ENCODE data around the gene NPAP1. TPM values are rescaled to one million over a fixed set of nuclear protein-coding genes. Genes with fewer than 3 reads are reported as not detected.

Gene NPAP1
- total RNA-seq, 4 donors from 2014 or later: not detected

DNA sequence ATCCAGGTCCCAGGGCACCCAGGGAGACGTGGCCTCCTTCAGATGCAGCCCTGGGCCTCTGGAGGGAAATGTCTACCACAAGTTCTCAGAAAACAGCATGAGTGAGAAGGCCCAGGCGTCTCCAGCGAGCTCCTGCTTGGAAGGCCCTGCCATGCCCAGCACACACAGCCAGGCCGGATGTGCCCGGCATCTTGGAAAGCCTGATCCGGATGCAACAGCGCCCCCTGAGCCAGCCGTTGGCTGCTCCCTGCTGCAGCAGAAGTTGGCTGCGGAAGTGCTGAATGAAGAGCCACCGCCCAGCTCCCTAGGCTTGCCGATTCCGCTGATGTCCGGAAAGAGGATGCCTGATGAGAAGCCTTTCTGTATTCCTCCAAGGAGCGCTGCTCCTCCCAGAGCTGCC lies 856 bp downstream of the NPAP1 start:
- TF ChIP-seq, protein P1, sequence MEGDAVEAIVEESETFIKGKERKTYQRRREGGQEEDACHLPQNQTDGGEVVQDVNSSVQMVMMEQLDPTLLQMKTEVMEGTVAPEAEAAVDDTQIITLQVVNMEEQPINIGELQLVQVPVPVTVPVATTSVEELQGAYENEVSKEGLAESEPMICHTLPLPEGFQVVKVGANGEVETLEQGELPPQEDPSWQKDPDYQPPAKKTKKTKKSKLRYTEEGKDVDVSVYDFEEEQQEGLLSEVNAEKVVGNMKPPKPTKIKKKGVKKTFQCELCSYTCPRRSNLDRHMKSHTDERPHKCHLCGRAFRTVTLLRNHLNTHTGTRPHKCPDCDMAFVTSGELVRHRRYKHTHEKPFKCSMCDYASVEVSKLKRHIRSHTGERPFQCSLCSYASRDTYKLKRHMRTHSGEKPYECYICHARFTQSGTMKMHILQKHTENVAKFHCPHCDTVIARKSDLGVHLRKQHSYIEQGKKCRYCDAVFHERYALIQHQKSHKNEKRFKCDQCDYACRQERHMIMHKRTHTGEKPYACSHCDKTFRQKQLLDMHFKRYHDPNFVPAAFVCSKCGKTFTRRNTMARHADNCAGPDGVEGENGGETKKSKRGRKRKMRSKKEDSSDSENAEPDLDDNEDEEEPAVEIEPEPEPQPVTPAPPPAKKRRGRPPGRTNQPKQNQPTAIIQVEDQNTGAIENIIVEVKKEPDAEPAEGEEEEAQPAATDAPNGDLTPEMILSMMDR (IDR thresholded peaks at IDR 0.05; ENCODE audit: low read depth): no peak

DNA sequence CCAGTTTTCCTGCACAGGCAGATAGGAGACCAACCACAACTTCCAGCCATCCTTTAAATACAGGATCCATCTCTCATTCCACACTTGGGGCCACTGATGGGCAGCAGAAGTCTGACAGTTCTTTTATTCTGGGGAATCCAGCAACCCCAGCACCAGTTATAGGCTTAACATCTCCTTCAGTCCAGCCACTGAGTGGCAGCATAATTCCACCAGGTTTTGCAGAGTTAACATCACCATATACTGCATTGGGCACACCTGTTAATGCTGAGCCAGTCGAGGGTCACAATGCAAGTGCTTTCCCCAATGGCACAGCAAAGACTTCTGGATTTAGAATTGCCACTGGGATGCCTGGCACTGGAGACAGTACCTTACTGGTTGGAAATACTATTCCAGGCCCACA lies 2.9 kb downstream of the NPAP1 start:
- TF ChIP-seq, protein P1 (IDR thresholded peaks at IDR 0.05; ENCODE audit: low read depth): no peak

DNA sequence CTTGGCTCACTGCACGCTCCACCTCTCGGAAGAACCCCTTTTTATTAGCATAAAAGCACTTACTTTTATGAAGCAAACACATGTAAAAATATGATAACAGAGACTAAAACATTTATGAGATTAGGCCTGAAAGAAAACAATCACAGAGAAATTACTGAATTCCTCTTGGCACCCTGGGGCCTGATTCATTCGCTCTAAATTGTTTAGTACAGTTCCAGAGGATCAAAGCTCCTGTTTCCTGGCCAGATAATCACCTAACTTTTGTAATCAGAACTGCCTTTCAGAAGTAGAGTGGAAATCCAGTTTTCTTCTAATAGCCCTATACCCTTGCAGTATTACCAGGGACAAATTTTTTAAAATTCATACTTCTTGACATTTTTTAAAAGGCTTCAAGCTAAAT lies 6.4 kb downstream of the NPAP1 start:
- TF ChIP-seq, protein P1 (IDR thresholded peaks at IDR 0.05; ENCODE audit: low read depth): no peak

DNA sequence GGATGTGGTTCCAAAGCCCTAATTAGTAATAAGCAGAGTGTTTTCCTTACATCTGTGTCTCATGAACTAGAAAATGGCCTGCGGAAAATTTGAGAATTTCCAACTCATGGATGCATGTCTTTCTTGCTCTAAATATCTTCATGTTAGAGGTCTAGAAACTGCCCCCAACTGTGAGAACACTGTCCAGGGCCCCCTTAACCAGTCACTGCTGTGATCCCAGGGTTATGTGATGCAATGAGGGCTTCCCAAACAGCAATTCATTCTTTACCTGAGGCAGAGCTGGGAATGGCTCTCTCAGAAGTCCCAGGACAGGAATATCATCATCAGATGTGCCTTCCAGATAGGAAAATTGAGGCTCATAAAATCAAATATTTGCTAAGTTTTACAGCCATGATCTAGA lies 8.2 kb downstream of the NPAP1 start:
- TF ChIP-seq, protein P1 (IDR thresholded peaks at IDR 0.05; ENCODE audit: low read depth): no peak

DNA sequence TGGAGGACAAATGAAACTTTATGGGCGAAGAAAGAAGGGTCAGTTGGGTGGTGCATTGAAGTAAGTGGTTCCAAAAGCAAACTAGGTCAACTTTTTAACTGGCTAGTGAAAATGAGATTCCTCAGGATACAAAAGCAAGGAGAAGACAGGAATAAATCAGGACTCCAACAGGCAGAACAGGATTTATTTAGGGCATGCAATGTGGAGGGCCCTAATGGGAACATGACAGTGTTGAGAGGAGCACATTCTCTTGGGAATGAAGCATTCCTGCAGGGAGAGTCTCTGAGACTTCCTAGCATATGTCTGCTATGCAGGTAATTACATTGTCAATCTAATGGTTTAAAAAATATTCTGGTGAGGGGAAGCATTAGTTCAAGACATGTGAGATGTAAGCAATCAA lies 8.7 kb downstream of the NPAP1 start:
- TF ChIP-seq, protein P1 (IDR thresholded peaks at IDR 0.05; ENCODE audit: low read depth): no peak

DNA sequence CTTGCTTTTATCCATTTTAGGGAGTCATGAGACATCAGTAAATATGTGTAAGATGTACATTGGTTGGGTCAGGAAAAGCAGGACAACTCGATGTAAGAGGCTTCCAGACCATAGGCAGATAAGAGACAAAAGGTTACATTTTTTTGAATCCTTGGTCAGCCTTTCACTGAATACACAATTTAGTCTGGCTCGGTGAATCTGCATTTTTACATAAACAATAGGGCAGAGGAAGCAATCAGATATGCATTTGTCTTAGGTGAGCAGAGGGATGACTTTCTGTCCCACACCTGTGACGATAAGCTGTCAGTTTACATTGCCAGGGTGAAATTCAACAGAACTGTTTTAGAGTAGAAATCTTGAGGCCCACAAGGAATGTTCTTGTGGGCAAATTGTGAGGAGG lies 20.6 kb downstream of the NPAP1 start:
- TF ChIP-seq, protein P1 (IDR thresholded peaks at IDR 0.05; ENCODE audit: low read depth): no peak

DNA sequence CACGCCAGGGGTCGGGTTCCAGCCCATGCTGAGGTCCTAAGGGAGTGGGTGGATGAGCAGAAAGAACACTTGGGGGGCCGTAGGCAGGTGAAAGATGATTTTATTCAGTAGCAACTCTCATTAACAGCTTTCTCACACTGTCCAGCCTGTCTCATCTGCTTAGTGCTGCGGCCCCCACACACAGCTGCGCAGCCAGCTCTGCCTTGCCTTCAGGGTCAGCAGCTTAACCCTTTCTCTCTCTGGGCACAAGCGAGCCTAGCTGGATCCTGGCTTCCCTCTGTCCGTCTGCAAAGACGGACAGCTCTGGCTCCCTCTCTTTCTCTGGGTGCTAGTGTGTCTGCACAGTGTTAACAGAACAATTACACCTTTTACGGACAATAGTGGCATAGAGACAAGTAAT lies 21.3 kb downstream of the NPAP1 start:
- TF ChIP-seq, protein P1 (IDR thresholded peaks at IDR 0.05; ENCODE audit: low read depth): no peak

All from subcutaneous adipose tissue (tissue), 4 donors.